B cell (primary cell): ENCODE measurements around the gene CDKN3. TPM values are rescaled to one million over a fixed set of nuclear protein-coding genes. Genes with fewer than 3 reads are reported as not detected.

Source experiments
- ATAC-seq: fragments of 200-7000 bp; cut with Tn5 transposase; one replicate; pipeline ENCODE4 v1.10.0; 2021; ENCODE audit warnings: low read depth, mild to moderate bottlenecking, moderate number of reproducible peaks, moderate library complexity
- CTCF ChIA-PET: fragments of 350-600 bp; sonication (Branson Sonifier 250); formaldehyde crosslinking; loops from one replicate; lab custom pipeline; 2021; ENCODE audit warnings: antibody characterized with exemption, inconsistent platforms; lab: Charles Lee
- POLR2A ChIA-PET: fragments of 350-600 bp; sonication (Branson Sonifier 250); formaldehyde crosslinking; loops from one replicate; lab custom pipeline; 2021; ENCODE audit warnings: antibody characterized with exemption; lab: Charles Lee
- DNase-seq: peaks from one replicate; pipeline ENCODE4 v3.0.0; 2013
- H2AFZ ChIP-seq: 2 replicates; pipeline ENCODE4 v1.6.1; 2012; ENCODE audit warnings: mild to moderate bottlenecking, low read depth, low read length; ENCODE audit not compliant: insufficient read depth, poor library complexity, severe bottlenecking
- H3K27ac ChIP-seq, 2 donors: 1 replicate in 1 of 2; 2 replicates in 1 of 2; pipeline ENCODE4 v1.5.1; 2012 to 2013; ENCODE audit warnings: low read length in 2 of 2, mild to moderate bottlenecking in 2 of 2, moderate library complexity in 1 of 2
- H3K27me3 ChIP-seq, 4 experiments: fragments of 200-600 bp in 1 of 4; sonication (generic) in 1 of 4; replicated peaks in 1 of 4; 1 replicate in 2 of 4; 2 replicates in 2 of 4; pipeline versions ENCODE4 v1.6.1 to v1.7.0; 2013 to 2016; ENCODE audit warnings: low read length in 3 of 4, mild to moderate bottlenecking in 2 of 4, mixed read lengths in 1 of 4, moderate library complexity in 1 of 4; ENCODE audit not compliant: insufficient read depth in 4 of 4, control insufficient read depth in 3 of 4; ENCODE audit errors: control extremely low read depth in 1 of 4
- H3K36me3 ChIP-seq, 2 experiments: replicated peaks in 1 of 2; 1 replicate in 1 of 2; 2 replicates in 1 of 2; pipeline versions ENCODE4 v1.6.1 to v1.7.1; 2013; ENCODE audit warnings: low read length in 1 of 2; ENCODE audit not compliant: insufficient read depth in 2 of 2, control insufficient read depth in 1 of 2; ENCODE audit errors: control extremely low read depth in 1 of 2, extremely low read depth in 1 of 2
- H3K4me1 ChIP-seq, 2 donors: fragments of 200-600 bp in 1 of 2; sonication (generic) in 1 of 2; 1 replicate in 1 of 2; 2 replicates in 1 of 2; pipeline versions ENCODE4 v1.5.1 to v1.6.1; 2013 to 2017; ENCODE audit warnings: low read length in 2 of 2; ENCODE audit not compliant: control insufficient read depth in 2 of 2, insufficient read depth in 2 of 2
- H3K4me2 ChIP-seq: replicated peaks from 2 replicates; pipeline ENCODE3; 2012; ENCODE audit warnings: mild to moderate bottlenecking, low read depth, low read length; ENCODE audit not compliant: poor library complexity, severe bottlenecking
- H3K4me3 ChIP-seq, 5 experiments: fragments of 200-600 bp in 1 of 5; sonication (generic) in 1 of 5; 1 replicate in 3 of 5; 2 replicates in 2 of 5; pipeline versions ENCODE4 v1.5.1 to v1.7.0; 2011 to 2016; ENCODE audit warnings: low read length in 4 of 5, mild to moderate bottlenecking in 4 of 5, low read depth in 2 of 5, control low read depth in 1 of 5, moderate library complexity in 1 of 5; ENCODE audit not compliant: insufficient read depth in 1 of 5; ENCODE audit errors: control extremely low read depth in 1 of 5, extremely low read depth in 1 of 5
- H3K79me2 ChIP-seq: fragments of 200-600 bp; sonication (generic); one replicate; pipeline ENCODE4 v1.6.0; 2016; ENCODE audit warnings: low read length; ENCODE audit not compliant: control insufficient read depth, insufficient read depth
- H3K9ac ChIP-seq: fragments of 200-600 bp; sonication (generic); 2 replicates; pipeline ENCODE4 v1.6.1; 2017; ENCODE audit warnings: mild to moderate bottlenecking, low read length, moderate library complexity
- H3K9me3 ChIP-seq, 3 donors: one replicate each; pipeline versions ENCODE4 v1.6.1 to v1.7.1; 2013; ENCODE audit warnings: low read length in 2 of 3; ENCODE audit not compliant: control insufficient read depth in 2 of 3, insufficient read depth in 1 of 3; ENCODE audit errors: control extremely low read depth in 1 of 3
- H4K20me1 ChIP-seq: 2 replicates; pipeline ENCODE4 v1.6.0; 2012; ENCODE audit warnings: mild to moderate bottlenecking, low read length; ENCODE audit not compliant: insufficient read depth, control insufficient read depth, poor library complexity, severe bottlenecking
- H3K27ac Mint-ChIP-seq: one replicate; pipeline ENCODE4 v1.8.0; 2021; ENCODE audit warnings: mixed read lengths
- H3K27me3 Mint-ChIP-seq: one replicate; pipeline ENCODE4 v1.8.0; 2021; ENCODE audit warnings: mixed read lengths
- H3K4me1 Mint-ChIP-seq: one replicate; pipeline ENCODE4 v1.8.0; 2021; ENCODE audit warnings: mixed read lengths
- H3K4me3 Mint-ChIP-seq: one replicate; pipeline ENCODE4 v1.8.0; 2021; ENCODE audit warnings: mixed read lengths
- H3K9me3 Mint-ChIP-seq: one replicate; pipeline ENCODE4 v1.8.0; 2022; ENCODE audit warnings: mixed read lengths; ENCODE audit not compliant: insufficient read depth
- EZH2 ChIP-seq: IDR thresholded peaks from 2 replicates; pipeline ENCODE4 v1.6.1; 2012; ENCODE audit warnings: borderline replicate concordance, low read depth, mild to moderate bottlenecking, moderate library complexity, low read length; ENCODE audit not compliant: insufficient read depth, poor library complexity, severe bottlenecking
- WGBS: methylation state at CpG from one replicate; pipeline ENCODE4 v1.1.5; 2013; ENCODE audit warnings: missing lambda C conversion rate; ENCODE audit not compliant: insufficient coverage; 5-methylcytosine and 5-hydroxymethylcytosine counted together
- intact Hi-C: fragments of 100-400 bp; cut with micrococcal nuclease; formaldehyde crosslinking; loops from one replicate; pipeline ENCODE4 v1.10.0; 2022
- polyA plus RNA-seq: library from polyadenylated mRNA; depleted of rRNA; stranded (reverse); fragments of >200 nt; gene quantifications from 2 replicates; pipeline ENCODE4 v1.2.3, GENCODE V29; 2012
- total RNA-seq, 2 donors: library from RNA; stranded (reverse); fragments of 120-200 nt in 1 of 2; gene quantifications; 1 replicate in 1 of 2; 2 replicates in 1 of 2; pipeline versions ENCODE4 v1.2.3 to v1.2.4, GENCODE V29; 2013 to 2022
- TF ChIP-seq, protein P1 (sequence below): fragments of 200-600 bp; IDR thresholded peaks from one replicate; pipeline ENCODE4 v1.8.0; 2022; ENCODE audit warnings: antibody characterized with exemption, mild to moderate bottlenecking

Gene CDKN3
- total and polyA plus RNA-seq, 2 donors (not counting 1 experiment from before 2014, with no cell fraction given), result 0.42 to 1.0 TPM

- DNase-seq (no peak), ATAC-seq (no peak)
- Histone ChIP-seq H3K27me3 (no peaks in the 10 kb centered on the region), H4K20me1 (no peaks in the 10 kb centered on the region), H3K9ac (no peak overlapping the region), H3K4me2 (no peak overlapping the region), H3K79me2 (no peaks in the 10 kb centered on the region), H3K9me3 (no peaks in the 10 kb centered on the region), H2AFZ (no peak overlapping the region), H3K4me1 (no peaks in the 10 kb centered on the region), H3K4me3 (no peak overlapping the region), H3K27ac (no peak overlapping the region), H3K36me3 (peaks cover 6 to 31% of the 10 kb centered on the region in 2 experiments)
- Mint-ChIP-seq H3K27ac (no peak overlapping the region), H3K9me3 (no peaks in the 10 kb centered on the region), H3K4me3 (no peak overlapping the region), H3K27me3 (no peaks in the 10 kb centered on the region), H3K4me1 (peaks cover under 1% of the 10 kb centered on the region)
- 75% methylated on average over 1 of the region's 3 CpGs for WGBS
- TF ChIP-seq, protein P1, sequence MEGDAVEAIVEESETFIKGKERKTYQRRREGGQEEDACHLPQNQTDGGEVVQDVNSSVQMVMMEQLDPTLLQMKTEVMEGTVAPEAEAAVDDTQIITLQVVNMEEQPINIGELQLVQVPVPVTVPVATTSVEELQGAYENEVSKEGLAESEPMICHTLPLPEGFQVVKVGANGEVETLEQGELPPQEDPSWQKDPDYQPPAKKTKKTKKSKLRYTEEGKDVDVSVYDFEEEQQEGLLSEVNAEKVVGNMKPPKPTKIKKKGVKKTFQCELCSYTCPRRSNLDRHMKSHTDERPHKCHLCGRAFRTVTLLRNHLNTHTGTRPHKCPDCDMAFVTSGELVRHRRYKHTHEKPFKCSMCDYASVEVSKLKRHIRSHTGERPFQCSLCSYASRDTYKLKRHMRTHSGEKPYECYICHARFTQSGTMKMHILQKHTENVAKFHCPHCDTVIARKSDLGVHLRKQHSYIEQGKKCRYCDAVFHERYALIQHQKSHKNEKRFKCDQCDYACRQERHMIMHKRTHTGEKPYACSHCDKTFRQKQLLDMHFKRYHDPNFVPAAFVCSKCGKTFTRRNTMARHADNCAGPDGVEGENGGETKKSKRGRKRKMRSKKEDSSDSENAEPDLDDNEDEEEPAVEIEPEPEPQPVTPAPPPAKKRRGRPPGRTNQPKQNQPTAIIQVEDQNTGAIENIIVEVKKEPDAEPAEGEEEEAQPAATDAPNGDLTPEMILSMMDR, result no peak
- TF ChIP-seq EZH2, result no peak
- ChIA-PET POLR2A (no interaction called here), CTCF (no interaction called here)
- intact Hi-C loops, result no loop called here
Observed at GRCh38 chr14:54425537-54426274, 28.9 kb downstream of the CDKN3 start.

GRCh38 chr14:54427871-54428270 is 31.1 kb downstream of the CDKN3 start:
- peaks cover 6 to 31% of the 10 kb centered on the region in 2 experiments for H3K36me3 ChIP-seq
- H3K4me1 ChIP-seq, result no peaks in the 10 kb centered on the region
- no peaks in the 10 kb centered on the region for H3K27me3 ChIP-seq
- no peaks in the 10 kb centered on the region for H3K9me3 Mint-ChIP-seq
- H3K9me3 ChIP-seq, result no peaks in the 10 kb centered on the region
- H3K4me2 ChIP-seq, result no peak overlapping the region
- H3K9ac ChIP-seq, result no peak overlapping the region
- H3K27ac Mint-ChIP-seq, result no peak overlapping the region
- CTCF ChIA-PET, result interaction anchor here (1.0 kb wide), 1 partner anchor 10 kb away, joined by 4 read pairs; no protein-coding TSS in a partner anchor
- no peaks in the 10 kb centered on the region for H3K4me1 Mint-ChIP-seq
- DNase-seq, result no peak
- H3K27ac ChIP-seq, result no peak overlapping the region
- intact Hi-C loops, result no loop called here
- no peak overlapping the region for H3K4me3 ChIP-seq
- no peaks in the 10 kb centered on the region for H4K20me1 ChIP-seq
- POLR2A ChIA-PET, result no interaction called here
- H3K27me3 Mint-ChIP-seq, result no peaks in the 10 kb centered on the region
- H3K4me3 Mint-ChIP-seq, result no peak overlapping the region
- no CpG with 5 or more reads among the region's 3 CpGs for whole genome bisulfite sequencing
- no peak overlapping the region for H2AFZ ChIP-seq
- TF ChIP-seq, protein P1, result no peak
- TF ChIP-seq EZH2, result no peak
- no peak for ATAC-seq
- H3K79me2 ChIP-seq, result peaks cover 6% of the 10 kb centered on the region
